Endothelial cell of umbilical vein (primary cell): ENCODE data around the gene TLE4. TPM values are rescaled to one million over a fixed set of nuclear protein-coding genes. Genes with fewer than 3 reads are reported as not detected.

Experiments used
- BruUV-seq: library from RNA; stranded (reverse); fragments of 400-500 nt; replicated peaks from 2 replicates; lab custom pipeline; 2021; lab: Mats Ljungman, UMichigan
- CTCF ChIA-PET: fragments of 300-600, 350-600 bp; sonication (Branson Sonifier 250); formaldehyde crosslinking; loops from one replicate; lab custom pipeline; 2021; ENCODE audit warnings: antibody characterized with exemption, inconsistent platforms; lab: Charles Lee
- POLR2A ChIA-PET: fragments of 300-600, 350-600 bp; sonication (Branson Sonifier 250); formaldehyde crosslinking; loops from one replicate; lab custom pipeline; 2021; ENCODE audit warnings: antibody characterized with exemption, inconsistent platforms; lab: Charles Lee
- DNase-seq: peaks from one replicate; pipeline ENCODE4 v3.0.0-alpha.2; 2011; ENCODE audit warnings: low read depth, low spot score
- FAIRE-seq: peaks from 2 replicates; lab custom pipeline; 2011; peaks lifted over from hg19 to GRCh38; lab: Jason Lieb, UNC
- H2AFZ ChIP-seq: 2 replicates; pipeline ENCODE4 v1.6.0; 2012; ENCODE audit warnings: low read depth, low read length, control low read depth, inconsistent platforms
- H3K27ac ChIP-seq: 2 replicates; pipeline ENCODE4 v1.5.1; 2011; ENCODE audit warnings: low read depth, mild to moderate bottlenecking, control low read depth, low read length, moderate library complexity; ENCODE audit not compliant: insufficient read depth
- H3K27me3 ChIP-seq, 2 experiments: 2 replicates each; pipeline versions ENCODE4 v1.6.0 to v1.6.1; 2011; ENCODE audit warnings: low read length in 2 of 2, mixed read lengths in 1 of 2; ENCODE audit not compliant: control insufficient read depth in 2 of 2, insufficient read depth in 2 of 2
- H3K36me3 ChIP-seq, 2 experiments: 2 replicates in 1 of 2; 3 replicates in 1 of 2; pipeline ENCODE4 v1.5.1; 2011; ENCODE audit warnings: low read length in 2 of 2, mild to moderate bottlenecking in 1 of 2, moderate library complexity in 1 of 2; ENCODE audit not compliant: control insufficient read depth in 2 of 2, insufficient read depth in 2 of 2; ENCODE audit errors: extremely low read depth in 1 of 2
- H3K4me1 ChIP-seq: 3 replicates; pipeline ENCODE4 v1.5.1; 2011; ENCODE audit warnings: mild to moderate bottlenecking, low read length; ENCODE audit not compliant: control insufficient read depth, insufficient read depth; ENCODE audit errors: extremely low read depth
- H3K4me2 ChIP-seq: 2 replicates; pipeline ENCODE4 v1.6.1; 2011; ENCODE audit warnings: low read length, control low read depth, mixed read lengths; ENCODE audit not compliant: insufficient read depth
- H3K4me3 ChIP-seq, 3 experiments: fragments of 200-600 bp in 1 of 3; sonication (generic), shearing (Covaris generic) in 1 of 3; replicated peaks in 1 of 3; 2 replicates each; pipeline ENCODE4 v1.5.1; 2011 to 2016; ENCODE audit warnings: control low read depth in 3 of 3, low read length in 3 of 3, mild to moderate bottlenecking in 2 of 3, inconsistent platforms in 1 of 3, low read depth in 1 of 3, moderate library complexity in 1 of 3; ENCODE audit not compliant: insufficient read depth in 1 of 3
- H3K79me2 ChIP-seq: 2 replicates; pipeline ENCODE4 v1.6.0; 2012; ENCODE audit warnings: low read length, inconsistent platforms; ENCODE audit not compliant: control insufficient read depth, insufficient read depth
- H3K9ac ChIP-seq: replicated peaks from 2 replicates; pipeline ENCODE3; 2011; ENCODE audit warnings: low read length, control low read depth; ENCODE audit not compliant: insufficient read depth; ENCODE audit errors: extremely low read depth
- H3K9me1 ChIP-seq: replicated peaks from 3 replicates; pipeline ENCODE4 v1.6.0; 2011; ENCODE audit warnings: mild to moderate bottlenecking, low read length; ENCODE audit not compliant: control insufficient read depth, insufficient read depth; ENCODE audit errors: extremely low read depth
- H3K9me3 ChIP-seq: replicated peaks from 2 replicates; pipeline ENCODE4 v1.5.1; 2012; ENCODE audit warnings: low read length, inconsistent platforms; ENCODE audit not compliant: control insufficient read depth, insufficient read depth
- H4K20me1 ChIP-seq: replicated peaks from 2 replicates; pipeline ENCODE3; 2011; ENCODE audit warnings: mild to moderate bottlenecking, low read length; ENCODE audit not compliant: control insufficient read depth, insufficient read depth; ENCODE audit errors: extremely low read depth
- EZH2 ChIP-seq: IDR thresholded peaks from 2 replicates; pipeline ENCODE4 v1.6.1; 2012; ENCODE audit warnings: borderline replicate concordance, low read depth, mild to moderate bottlenecking, moderate library complexity, low read length, inconsistent platforms; ENCODE audit not compliant: severe bottlenecking
- FOS ChIP-seq: IDR thresholded peaks from 2 replicates; pipeline ENCODE4 v1.6.1; 2011; ENCODE audit warnings: mild to moderate bottlenecking, low read length, moderate library complexity, borderline replicate concordance; ENCODE audit not compliant: insufficient read depth
- GATA2 ChIP-seq: IDR thresholded peaks from 2 replicates; pipeline ENCODE4 v1.7.0; 2011; ENCODE audit warnings: low read depth, mild to moderate bottlenecking, moderate library complexity, mixed read lengths, low read length; ENCODE audit not compliant: insufficient read length, insufficient read depth
- JUN ChIP-seq: IDR thresholded peaks from 2 replicates; pipeline ENCODE4 v1.6.1; 2011; ENCODE audit warnings: borderline replicate concordance, low read depth; ENCODE audit not compliant: insufficient read length, insufficient read depth
- MYC ChIP-seq: IDR thresholded peaks from one replicate; pipeline ENCODE4 v1.6.1; 2011; ENCODE audit warnings: mild to moderate bottlenecking, low read depth, low read length
- POLR2A ChIP-seq: IDR thresholded peaks from 2 replicates; pipeline ENCODE4 v1.6.1; 2012; ENCODE audit warnings: low read depth, mild to moderate bottlenecking, control low read depth, low read length
- POLR2AphosphoS5 ChIP-seq: IDR thresholded peaks from 2 replicates; pipeline ENCODE4 v1.6.1; 2012; ENCODE audit warnings: low read depth, mild to moderate bottlenecking, control low read depth, low read length, moderate library complexity; ENCODE audit not compliant: insufficient read depth
- dilution Hi-C: fragments of 300-500 bp; cut with MboI; formaldehyde crosslinking; loops from one replicate; pipeline ENCODE4 v1.15.0; 2019; ENCODE audit warnings: low sequenced_read_pairs; ENCODE audit not compliant: extremely low pct_ligation_motif_present
- intact Hi-C: fragments of 100-400 bp; cut with micrococcal nuclease; formaldehyde crosslinking; loops from one replicate; pipeline ENCODE4 v1.10.0; 2022
- polyA plus RNA-seq, 4 experiments: library from polyadenylated mRNA; depleted of rRNA in 3 of 4; stranded (reverse) in 3 of 4; unstranded in 1 of 4; fragments of >200 nt; gene quantifications; 2 replicates each; pipeline versions ENCODE4 v1.2.1 to v1.2.3, GENCODE V29; 2011 to 2012; ENCODE audit warnings: missing spikeins in 1 of 4
- total RNA-seq: library from RNA; stranded (reverse); gene quantifications from 2 replicates; pipeline ENCODE4 v1.2.3, GENCODE V29; 2021
- TF ChIP-seq, protein P1 (sequence below), 2 donors: IDR thresholded peaks; 1 replicate in 1 of 2; 2 replicates in 1 of 2; pipeline ENCODE4 v1.5.1; 2011; ENCODE audit warnings: low read length in 2 of 2, mild to moderate bottlenecking in 2 of 2, moderate library complexity in 2 of 2, control low read depth in 1 of 2, inconsistent platforms in 1 of 2, low read depth in 1 of 2; ENCODE audit not compliant: insufficient read depth in 1 of 2; ENCODE audit errors: extremely low read depth in 1 of 2
- TF ChIP-seq, protein P2 (sequence below): IDR thresholded peaks from 2 replicates; pipeline ENCODE4 v1.6.1; 2011; ENCODE audit not compliant: insufficient read depth, insufficient read length

TLE4 gene
- total and polyA plus RNA-seq, 2 donors (not counting 3 experiments of a cell fraction or from before 2014, with no cell fraction given): 31.4 to 32.3 TPM

GRCh38 chr9:79667817-79668436, 96.2 kb downstream of the TLE4 start:
- dilution Hi-C loops: no loop called here

More at GRCh38 chr9:79667817-79668436, 96.2 kb downstream of the TLE4 start:
- H3K9me1 ChIP-seq: no peaks in the 10 kb centered on the region
- no peak overlapping the region for H3K27ac ChIP-seq
- intact Hi-C loops: loop anchor here (10.0 kb wide), 1 partner anchor 137 kb away; no protein-coding TSS in a partner anchor
- no peaks in the 10 kb centered on the region for H3K27me3 ChIP-seq
- H3K4me1 ChIP-seq: peaks cover 3% of the 10 kb centered on the region
- no peak overlapping the region for H3K4me3 ChIP-seq
- no peak overlapping the region for H3K4me2 ChIP-seq
- DNase-seq (no peak), FAIRE-seq (no peak)
- no peaks in the 10 kb centered on the region for H3K36me3 ChIP-seq
- no peaks in the 10 kb centered on the region for H4K20me1 ChIP-seq
- H3K79me2 ChIP-seq: no peaks in the 10 kb centered on the region
- BruUV-seq: no TSS peak
- no peaks in the 10 kb centered on the region for H3K9me3 ChIP-seq
- ChIA-PET POLR2A (no interaction called here), CTCF (no interaction called here)
- no peak overlapping the region for H2AFZ ChIP-seq
- no peak overlapping the region for H3K9ac ChIP-seq
- TF ChIP-seq FOS (no peak), POLR2AphosphoS5 (no peak), MYC (no peak), GATA2 (no peak), EZH2 (no peak), JUN (no peak), POLR2A (no peak)
- TF ChIP-seq, protein P1, sequence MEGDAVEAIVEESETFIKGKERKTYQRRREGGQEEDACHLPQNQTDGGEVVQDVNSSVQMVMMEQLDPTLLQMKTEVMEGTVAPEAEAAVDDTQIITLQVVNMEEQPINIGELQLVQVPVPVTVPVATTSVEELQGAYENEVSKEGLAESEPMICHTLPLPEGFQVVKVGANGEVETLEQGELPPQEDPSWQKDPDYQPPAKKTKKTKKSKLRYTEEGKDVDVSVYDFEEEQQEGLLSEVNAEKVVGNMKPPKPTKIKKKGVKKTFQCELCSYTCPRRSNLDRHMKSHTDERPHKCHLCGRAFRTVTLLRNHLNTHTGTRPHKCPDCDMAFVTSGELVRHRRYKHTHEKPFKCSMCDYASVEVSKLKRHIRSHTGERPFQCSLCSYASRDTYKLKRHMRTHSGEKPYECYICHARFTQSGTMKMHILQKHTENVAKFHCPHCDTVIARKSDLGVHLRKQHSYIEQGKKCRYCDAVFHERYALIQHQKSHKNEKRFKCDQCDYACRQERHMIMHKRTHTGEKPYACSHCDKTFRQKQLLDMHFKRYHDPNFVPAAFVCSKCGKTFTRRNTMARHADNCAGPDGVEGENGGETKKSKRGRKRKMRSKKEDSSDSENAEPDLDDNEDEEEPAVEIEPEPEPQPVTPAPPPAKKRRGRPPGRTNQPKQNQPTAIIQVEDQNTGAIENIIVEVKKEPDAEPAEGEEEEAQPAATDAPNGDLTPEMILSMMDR (IDR thresholded peaks at IDR 0.05; ENCODE audit: extremely low read depth in 1 of 2, insufficient read depth in 1 of 2, low read depth in 1 of 2, low read length in 2 of 2): no peak
- TF ChIP-seq, protein P2, sequence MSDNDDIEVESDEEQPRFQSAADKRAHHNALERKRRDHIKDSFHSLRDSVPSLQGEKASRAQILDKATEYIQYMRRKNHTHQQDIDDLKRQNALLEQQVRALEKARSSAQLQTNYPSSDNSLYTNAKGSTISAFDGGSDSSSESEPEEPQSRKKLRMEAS: no peak
